HAP-1 (cell line): Measurements from ENCODE around the gene NUDT9.
"Not testable (repeated sequence)": the region's sequence is repeated elsewhere in the genome, so short reads cannot be mapped to it uniquely, and the experiment has no call there.

Source experiments
- DNase-seq, 2 experiments: peaks; one replicate each; pipeline ENCODE4 v3.0.0-alpha.2; 2016 to 2020; ENCODE audit warnings: low spot score in 2 of 2
- H3K27me3 ChIP-seq: fragments of 250-450 bp; sonication (Bioruptor Pico); 2 replicates; pipeline ENCODE4 v1.5.1; 2020; ENCODE audit warnings: low read depth, mild to moderate bottlenecking, moderate library complexity
- H3K36me3 ChIP-seq: fragments of 250-450 bp; sonication (Bioruptor Pico); replicated peaks from 2 replicates; pipeline ENCODE4 v1.5.1; 2020; ENCODE audit warnings: mild to moderate bottlenecking
- H3K4me1 ChIP-seq: fragments of 250-450 bp; sonication (Bioruptor Pico); 2 replicates; pipeline ENCODE4 v1.5.1; 2020; ENCODE audit warnings: mild to moderate bottlenecking
- H3K4me3 ChIP-seq: fragments of 250-450 bp; sonication (Bioruptor Pico); 2 replicates; pipeline ENCODE4 v1.5.1; 2020; ENCODE audit warnings: mild to moderate bottlenecking, moderate library complexity
- H3K9me3 ChIP-seq: fragments of 250-450 bp; sonication (Bioruptor Pico); 2 replicates; pipeline ENCODE4 v1.5.1; 2020; ENCODE audit warnings: mild to moderate bottlenecking, moderate library complexity
- in situ Hi-C: fragments of 300-500 bp; cut with MboI; formaldehyde crosslinking; loops from 3 replicates; pipeline ENCODE4 v1.14.3; 2020; ENCODE audit warnings: low sequenced_read_pairs, inconsistent platforms, mixed read lengths

NUDT9 gene

GRCh38 chr4:87491851-87492250, 69.5 kb downstream of the NUDT9 start:
- in situ Hi-C loops, H3K4me3 ChIP-seq, DNase-seq, H3K9me3 ChIP-seq, H3K4me1 ChIP-seq, H3K27me3 ChIP-seq, H3K36me3 ChIP-seq: not testable (repeated sequence)

GRCh38 chr4:87493115-87493514, 70.7 kb downstream of the NUDT9 start:
- H3K4me3 ChIP-seq, result no peak overlapping the region
- in situ Hi-C loops, result no loop called here
- H3K9me3 ChIP-seq, result no peaks in the 10 kb centered on the region
- no peak for DNase-seq
- no peaks in the 10 kb centered on the region for H3K36me3 ChIP-seq
- peaks cover 3% of the 10 kb centered on the region; the same call in 1 of the 2 replicates for H3K4me1 ChIP-seq
- no peaks in the 10 kb centered on the region for H3K27me3 ChIP-seq

DNA sequence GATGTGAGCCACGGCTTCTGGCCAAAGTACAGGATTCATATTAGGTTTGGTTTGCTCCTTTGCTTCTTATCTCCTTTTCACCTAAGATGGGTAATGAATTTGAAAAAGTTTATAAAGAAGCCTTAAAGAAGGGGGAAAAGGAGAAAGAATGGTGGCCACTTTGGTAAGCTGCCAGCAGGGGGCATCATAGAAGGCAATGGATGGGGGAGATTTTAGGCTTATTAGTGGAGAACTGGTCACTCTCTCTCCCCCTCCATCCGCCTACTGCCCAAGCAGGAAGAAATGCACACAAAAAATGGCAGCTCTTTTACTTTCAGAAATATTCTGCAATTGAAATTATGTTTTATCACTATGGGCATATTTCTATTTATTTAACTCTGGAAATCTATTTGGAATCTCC, 74.8 kb downstream of the NUDT9 start:
- no peaks in the 10 kb centered on the region for H3K27me3 ChIP-seq
- in situ Hi-C loops, result no loop called here
- peak in 1 of 2 experiments; percentile 67 for DNase-seq
- no peaks in the 10 kb centered on the region for H3K4me1 ChIP-seq
- H3K4me3 ChIP-seq, result no peak overlapping the region
- H3K9me3 ChIP-seq, result no peaks in the 10 kb centered on the region
- no peaks in the 10 kb centered on the region for H3K36me3 ChIP-seq

DNA sequence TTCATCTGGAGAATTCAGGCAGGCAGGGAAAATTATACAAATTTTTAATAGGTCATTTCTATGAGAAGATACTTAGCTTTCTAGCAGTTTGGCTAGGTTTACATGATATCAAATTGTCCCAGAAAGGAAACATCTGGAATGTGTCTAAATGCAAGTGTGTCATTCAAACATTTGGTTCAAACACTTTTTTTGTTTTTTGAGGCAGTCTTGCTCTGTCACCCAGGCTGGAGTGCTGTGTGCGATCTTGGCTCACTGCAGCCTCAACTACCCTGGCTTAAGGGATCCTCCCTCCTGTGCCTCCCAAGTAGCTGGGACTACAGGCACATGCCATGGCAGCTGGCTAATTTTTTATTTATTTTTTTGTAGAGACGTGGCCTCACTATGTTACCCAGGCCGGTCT, 75.2 kb downstream of the NUDT9 start:
- Histone ChIP-seq H3K36me3 (no peaks in the 10 kb centered on the region), H3K27me3 (no peaks in the 10 kb centered on the region), H3K9me3 (no peaks in the 10 kb centered on the region), H3K4me3 (no peak overlapping the region), H3K4me1 (no peaks in the 10 kb centered on the region)
- DNase-seq, result no peak
- in situ Hi-C loops, result no loop called here

- Histone ChIP-seq H3K9me3 (no peaks in the 10 kb centered on the region), H3K36me3 (no peaks in the 10 kb centered on the region), H3K4me3 (no peak overlapping the region), H3K4me1 (no peaks in the 10 kb centered on the region), H3K27me3 (no peaks in the 10 kb centered on the region)
- DNase-seq, result no peak
- in situ Hi-C loops, result no loop called here
These were observed 76.1 kb downstream of the NUDT9 start for GRCh38 chr4:87498446-87498900.

GRCh38 chr4:87499403-87500091, 77.2 kb downstream of the NUDT9 start:
- Histone ChIP-seq H3K4me1 (no peaks in the 10 kb centered on the region), H3K36me3 (no peaks in the 10 kb centered on the region), H3K27me3 (no peaks in the 10 kb centered on the region), H3K4me3 (no peak overlapping the region), H3K9me3 (no peaks in the 10 kb centered on the region)
- no peak for DNase-seq
- in situ Hi-C loops, result no loop called here

GRCh38 chr4:87500092-87500462, 77.7 kb downstream of the NUDT9 start:
- H3K27me3 ChIP-seq, result no peaks in the 10 kb centered on the region
- H3K4me3 ChIP-seq, result no peak overlapping the region
- no peak for DNase-seq
- no peaks in the 10 kb centered on the region for H3K9me3 ChIP-seq
- H3K36me3 ChIP-seq, result no peaks in the 10 kb centered on the region
- in situ Hi-C loops, result no loop called here
- no peaks in the 10 kb centered on the region for H3K4me1 ChIP-seq

DNA sequence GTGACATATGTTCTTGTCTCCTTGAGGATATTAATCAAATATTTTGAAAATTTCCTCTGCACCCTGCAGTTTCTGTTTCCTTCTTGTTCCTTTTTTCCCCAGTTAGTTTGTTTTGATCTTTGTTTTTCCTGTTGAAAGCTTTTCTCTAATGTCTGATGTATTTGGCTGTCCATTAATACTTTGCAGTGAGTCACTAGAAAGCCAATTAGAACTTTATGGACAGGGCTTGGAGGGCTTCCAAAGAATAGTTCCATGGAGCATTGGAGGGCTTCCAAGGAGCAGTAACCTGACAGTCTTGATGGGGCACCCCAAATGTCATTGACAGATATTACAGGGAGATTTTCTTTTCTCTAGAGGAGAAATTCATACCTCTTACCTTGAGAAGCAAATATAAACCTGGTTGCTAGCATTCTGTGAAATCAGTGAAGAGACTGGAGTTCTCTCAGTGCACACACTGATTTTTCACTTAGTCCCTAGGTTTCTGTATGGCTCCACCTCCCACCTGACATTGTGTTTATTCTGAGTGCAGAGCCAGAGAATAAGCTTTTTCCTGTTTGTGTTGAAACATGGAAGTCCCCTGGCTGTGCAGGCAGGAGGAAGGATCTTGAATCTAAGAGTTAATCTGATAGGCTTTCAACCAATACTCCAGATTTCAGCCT, 80.3 kb downstream of the NUDT9 start:
- H3K4me1 ChIP-seq, result peaks cover 8% of the 10 kb centered on the region
- no peaks in the 10 kb centered on the region for H3K27me3 ChIP-seq
- no peak overlapping the region for H3K4me3 ChIP-seq
- in situ Hi-C loops, result no loop called here
- H3K36me3 ChIP-seq, result no peaks in the 10 kb centered on the region
- H3K9me3 ChIP-seq, result no peaks in the 10 kb centered on the region
- DNase-seq, result no peak

GRCh38 chr4:87505862-87506261, 83.5 kb downstream of the NUDT9 start:
- Histone ChIP-seq H3K27me3 (no peaks in the 10 kb centered on the region), H3K9me3 (no peaks in the 10 kb centered on the region), H3K4me3 (no peak overlapping the region), H3K36me3 (no peaks in the 10 kb centered on the region), H3K4me1 (peaks cover 8% of the 10 kb centered on the region)
- in situ Hi-C loops, result no loop called here
- peak in 1 of 2 experiments; percentile 36 for DNase-seq

DNA sequence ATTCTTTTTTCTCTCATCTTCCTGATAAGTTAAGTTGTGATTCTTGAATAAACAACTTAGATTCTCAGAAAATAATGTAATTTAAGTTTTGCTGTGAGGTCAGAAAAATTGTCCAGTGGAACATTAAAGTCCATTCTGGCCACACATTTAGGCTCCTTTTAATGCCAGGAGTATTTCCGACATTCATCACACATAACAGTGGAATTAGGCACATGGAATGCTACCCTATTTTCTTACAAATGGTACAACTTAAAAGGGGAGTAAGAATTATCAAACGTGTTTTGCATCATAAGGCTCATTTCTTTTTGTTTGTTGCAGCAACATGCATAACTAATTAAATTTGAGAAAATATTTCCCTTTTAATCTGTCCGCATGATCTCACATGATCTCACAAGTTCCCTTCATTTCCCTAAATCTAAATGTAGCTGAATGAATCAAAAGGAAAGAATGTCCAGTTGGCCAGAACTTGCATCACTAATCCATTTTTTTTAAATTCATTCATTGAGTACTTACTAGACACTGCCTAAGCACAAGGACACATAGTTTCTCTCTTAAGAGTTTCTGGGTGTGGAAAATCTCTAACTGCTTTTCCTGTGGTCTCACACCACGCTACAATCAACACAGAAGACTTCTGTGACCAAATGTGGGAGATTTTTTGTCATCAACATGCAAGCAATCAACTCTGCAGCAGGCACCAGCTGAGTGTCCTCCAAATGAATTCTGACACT, 84.8 kb downstream of the NUDT9 start:
- Histone ChIP-seq H3K4me1 (peaks cover 8% of the 10 kb centered on the region), H3K27me3 (no peaks in the 10 kb centered on the region), H3K4me3 (no peak overlapping the region), H3K9me3 (no peaks in the 10 kb centered on the region), H3K36me3 (no peaks in the 10 kb centered on the region)
- in situ Hi-C loops, result no loop called here
- no peak for DNase-seq
